Testis (tissue), 3 donors: ENCODE results near the gene PLEKHS1. TPM values are rescaled to one million over a fixed set of nuclear protein-coding genes. Genes with fewer than 3 reads are reported as not detected.

ENCODE experiments used
- DNase-seq: peaks from one replicate; pipeline ENCODE4 v3.0.0-alpha.2; 2019
- H3K27ac ChIP-seq, 2 donors: fragments of 200-600 bp; sonication (generic); one replicate each; pipeline ENCODE4 v1.5.1; 2019
- H3K27me3 ChIP-seq: fragments of 200-600 bp; sonication (generic); one replicate; pipeline ENCODE4 v1.5.1; 2019
- H3K36me3 ChIP-seq: fragments of 200-600 bp; sonication (generic); one replicate; pipeline ENCODE4 v1.5.1; 2017; ENCODE audit warnings: low read depth; ENCODE audit errors: missing control alignments
- H3K4me1 ChIP-seq: fragments of 200-600 bp; sonication (generic); one replicate; pipeline ENCODE4 v1.5.1; 2019
- H3K4me3 ChIP-seq, 2 donors: fragments of 200-600 bp; sonication (generic); one replicate each; pipeline ENCODE4 v1.5.1; 2017 to 2019
- H3K9me3 ChIP-seq: fragments of 200-600 bp; sonication (generic); one replicate; pipeline ENCODE4 v1.5.1; 2017
- POLR2A ChIP-seq: fragments of 450-650 bp; IDR thresholded peaks from one replicate; pipeline ENCODE4 v1.6.1; 2017; ENCODE audit warnings: antibody characterized with exemption, mild to moderate bottlenecking, moderate library complexity
- WGBS, 2 donors: methylation state at CpG; one replicate each; pipeline ENCODE4 v1.1.5; 2018; 5-methylcytosine and 5-hydroxymethylcytosine counted together
- intact Hi-C: fragments of 100-400 bp; cut with DNase I; formaldehyde crosslinking; loops from one replicate; pipeline ENCODE4 v1.15.1; 2023; ENCODE audit warnings: low total_unique reads
- polyA plus RNA-seq: library from polyadenylated mRNA; stranded (reverse); fragments of 350-450 nt; fragmentation: Illumina TruSeq; extraction: RNeasy Lipid Tissue Mini Kit (QIAGEN cat#74804); gene quantifications from one replicate; pipeline ENCODE4 v1.2.3, GENCODE V29; 2014; ENCODE audit warnings: low read depth, low replicate concordance; ENCODE audit not compliant: insufficient read depth
- total RNA-seq, 2 donors: library from RNA; depleted of rRNA; stranded (reverse); fragments of >200 nt; gene quantifications; one replicate each; pipeline ENCODE4 v1.2.3, GENCODE V29; 2016
- TF ChIP-seq, protein P1 (sequence below), 3 experiments: fragments of 450-650 bp in 2 of 3; fragments of 200-600 bp in 1 of 3; sonication (generic) in 1 of 3; IDR thresholded peaks; one replicate each; pipeline ENCODE4 v1.5.1; 2016 to 2019; ENCODE audit warnings: antibody characterized with exemption in 3 of 3, mild to moderate bottlenecking in 2 of 3, moderate library complexity in 1 of 3

Gene PLEKHS1
- total and polyA plus RNA-seq, 3 donors from 2014 or later: 0.31 to 2.2 (median 1.1) TPM

DNA sequence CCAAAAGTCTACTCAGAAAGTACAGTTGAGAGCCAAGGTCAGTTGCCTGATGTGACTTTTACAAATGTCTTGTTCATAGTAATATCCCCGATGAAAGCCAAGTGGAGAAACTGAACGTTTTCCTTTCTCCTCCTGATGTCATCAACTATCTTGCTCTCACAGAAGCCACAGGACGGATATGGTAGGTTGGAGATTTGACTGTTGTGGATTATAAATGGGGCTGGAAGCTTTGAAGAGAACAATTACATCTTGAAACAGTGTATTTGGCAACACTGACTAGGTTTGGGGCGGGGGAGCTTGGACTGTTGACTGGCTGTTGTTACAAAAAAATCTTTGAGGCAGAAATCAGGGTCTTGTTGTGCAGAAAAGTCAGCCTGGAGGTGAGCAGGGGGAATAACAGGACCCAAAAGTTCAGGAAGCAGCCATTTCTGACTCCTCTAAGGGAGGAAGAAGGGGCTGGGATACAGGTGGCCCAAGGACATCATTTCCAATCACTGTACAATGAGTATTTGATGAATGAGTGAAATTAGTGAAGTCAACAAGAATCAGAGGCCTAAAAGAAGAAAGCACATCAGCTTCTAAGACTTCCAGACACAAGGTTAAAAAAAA, 24.3 kb downstream of the PLEKHS1 start:
- 63 to 82% methylated on average over 4 of the region's 4 CpGs for WGBS, 2 donors
- Histone ChIP-seq H3K36me3 (no peaks in the 10 kb centered on the region), H3K9me3 (no peaks in the 10 kb centered on the region), H3K4me3 (no peak overlapping the region), H3K4me1 (no peaks in the 10 kb centered on the region), H3K27ac (no peak overlapping the region), H3K27me3 (no peaks in the 10 kb centered on the region)
- DNase-seq: no peak
- TF ChIP-seq, protein P1, sequence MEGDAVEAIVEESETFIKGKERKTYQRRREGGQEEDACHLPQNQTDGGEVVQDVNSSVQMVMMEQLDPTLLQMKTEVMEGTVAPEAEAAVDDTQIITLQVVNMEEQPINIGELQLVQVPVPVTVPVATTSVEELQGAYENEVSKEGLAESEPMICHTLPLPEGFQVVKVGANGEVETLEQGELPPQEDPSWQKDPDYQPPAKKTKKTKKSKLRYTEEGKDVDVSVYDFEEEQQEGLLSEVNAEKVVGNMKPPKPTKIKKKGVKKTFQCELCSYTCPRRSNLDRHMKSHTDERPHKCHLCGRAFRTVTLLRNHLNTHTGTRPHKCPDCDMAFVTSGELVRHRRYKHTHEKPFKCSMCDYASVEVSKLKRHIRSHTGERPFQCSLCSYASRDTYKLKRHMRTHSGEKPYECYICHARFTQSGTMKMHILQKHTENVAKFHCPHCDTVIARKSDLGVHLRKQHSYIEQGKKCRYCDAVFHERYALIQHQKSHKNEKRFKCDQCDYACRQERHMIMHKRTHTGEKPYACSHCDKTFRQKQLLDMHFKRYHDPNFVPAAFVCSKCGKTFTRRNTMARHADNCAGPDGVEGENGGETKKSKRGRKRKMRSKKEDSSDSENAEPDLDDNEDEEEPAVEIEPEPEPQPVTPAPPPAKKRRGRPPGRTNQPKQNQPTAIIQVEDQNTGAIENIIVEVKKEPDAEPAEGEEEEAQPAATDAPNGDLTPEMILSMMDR (IDR thresholded peaks at IDR 0.05): no peak
- intact Hi-C loops: no loop called here

DNA sequence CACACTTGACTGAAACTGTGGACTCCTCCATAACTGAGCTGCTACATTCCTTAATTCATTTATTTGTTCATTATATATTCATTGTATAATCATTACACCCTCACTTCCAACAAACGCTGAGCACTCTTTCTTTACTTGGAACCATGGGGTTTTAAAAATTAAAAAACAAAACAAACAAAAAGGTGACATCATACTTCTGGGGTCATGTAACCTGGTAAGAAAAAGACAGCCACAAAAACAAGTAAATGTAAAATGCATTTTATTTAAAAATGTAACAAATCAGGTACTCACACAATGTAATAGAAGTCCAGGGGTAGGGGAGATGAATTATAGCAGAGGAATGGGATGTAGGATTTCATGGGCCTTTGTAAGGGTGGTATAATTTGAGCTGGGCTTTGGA, 25.1 kb downstream of the PLEKHS1 start:
- intact Hi-C loops: no loop called here
- no peak for TF ChIP-seq POLR2A
- TF ChIP-seq, protein P1 (IDR thresholded peaks at IDR 0.05): no peak
- 96 to 100% methylated on average over 1 of the region's 1 CpG for WGBS, 2 donors
- Histone ChIP-seq H3K36me3 (no peaks in the 10 kb centered on the region), H3K9me3 (no peaks in the 10 kb centered on the region), H3K27me3 (no peaks in the 10 kb centered on the region), H3K4me1 (no peaks in the 10 kb centered on the region), H3K27ac (no peak overlapping the region), H3K4me3 (no peak overlapping the region)
- no peak for DNase-seq

DNA sequence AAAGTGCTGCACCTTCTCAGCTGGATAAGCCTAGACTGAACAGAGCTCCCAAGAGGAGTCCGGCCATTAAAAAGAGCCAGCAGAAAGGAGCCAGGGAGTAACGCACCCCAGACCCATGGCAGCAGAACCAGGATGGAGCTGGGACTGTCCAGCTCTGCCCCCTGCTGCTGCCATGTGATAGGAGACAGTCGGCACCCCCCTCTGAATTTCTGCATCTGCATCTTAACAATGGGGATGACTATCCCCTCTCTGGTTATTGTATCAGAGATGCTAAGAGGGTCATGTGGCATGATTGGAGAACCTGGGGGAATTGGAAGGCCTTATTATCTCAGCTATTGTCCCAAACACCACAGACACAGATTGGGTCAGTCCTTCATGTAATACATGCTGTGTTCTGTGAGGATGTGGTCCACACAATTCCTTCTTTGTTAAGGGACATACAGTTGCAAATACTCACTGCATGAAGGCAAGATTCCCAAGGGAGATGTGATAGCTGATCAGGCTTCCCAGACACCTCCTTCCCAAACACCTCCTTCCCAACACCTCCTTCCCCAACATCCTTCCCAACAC, 29.3 kb downstream of the PLEKHS1 start:
- WGBS, 2 donors: 72 to 91% methylated on average over 2 to 3 of the region's 3 CpGs
- Histone ChIP-seq H3K27ac (no peak overlapping the region), H3K27me3 (no peaks in the 10 kb centered on the region), H3K36me3 (no peaks in the 10 kb centered on the region), H3K4me3 (no peak overlapping the region), H3K9me3 (no peaks in the 10 kb centered on the region), H3K4me1 (no peaks in the 10 kb centered on the region)
- TF ChIP-seq, protein P1 (IDR thresholded peaks at IDR 0.05): no peak
- no peak for TF ChIP-seq POLR2A
- DNase-seq: no peak
- intact Hi-C loops: no loop called here

DNA sequence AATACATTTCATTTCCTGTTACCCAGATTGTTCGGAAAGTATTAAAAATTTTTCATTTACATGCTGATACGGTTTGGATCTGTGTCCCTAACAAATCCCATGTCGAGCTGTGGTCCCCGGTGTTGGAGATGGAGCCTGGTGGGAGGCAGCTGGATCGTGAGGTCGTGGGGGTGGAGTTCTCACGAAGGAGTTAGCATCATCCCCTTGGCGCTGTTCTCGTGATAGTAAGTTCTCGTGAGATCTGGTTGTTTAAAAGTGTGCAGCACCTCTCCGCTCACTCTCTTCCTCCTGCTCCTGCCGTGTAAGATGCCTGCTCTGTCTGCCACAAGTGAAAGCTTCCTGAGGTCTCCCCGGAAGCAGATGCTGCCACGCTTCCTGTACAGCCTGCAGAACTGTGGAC, 30.9 kb downstream of the PLEKHS1 start:
- WGBS, 2 donors: 75 to 77% methylated on average over 14 of the region's 14 CpGs
- TF ChIP-seq POLR2A: no peak
- TF ChIP-seq, protein P1 (IDR thresholded peaks at IDR 0.05): no peak
- no peak overlapping the region for H3K27ac ChIP-seq
- DNase-seq: no peak
- no peaks in the 10 kb centered on the region for H3K27me3 ChIP-seq
- intact Hi-C loops: no loop called here
- H3K9me3 ChIP-seq: no peaks in the 10 kb centered on the region
- no peaks in the 10 kb centered on the region for H3K4me1 ChIP-seq
- H3K4me3 ChIP-seq: peak overlapping the region in 1 of 2 donors; percentile 9
- H3K36me3 ChIP-seq: no peaks in the 10 kb centered on the region
